OCI-LY1 (cell line): Measurements from ENCODE around the gene MED25.

Experiments used
- CTCF ChIP-seq: fragments of 200-600 bp; sonication (generic), shearing (Covaris generic); IDR thresholded peaks from 2 replicates; pipeline ENCODE4 v1.5.1; 2017; ENCODE audit warnings: mild to moderate bottlenecking, antibody characterized with exemption, low read length, moderate library complexity, mixed read lengths
- EZH2 ChIP-seq: fragments of 200-600 bp; sonication (generic), shearing (Covaris generic); IDR thresholded peaks from 2 replicates; pipeline ENCODE4 v1.8.0; 2017; ENCODE audit warnings: borderline replicate concordance, mixed run types, mild to moderate bottlenecking, antibody characterized with exemption, low read length, moderate library complexity, mixed read lengths

- TF ChIP-seq CTCF (no peak), EZH2 (no peak)
Measured at GRCh38 chr19:49806620-49806959, 11.5 kb upstream of the MED25 start.
